Tibial nerve (tissue), 4 donors: ENCODE results near the gene TTC22.

ENCODE experiments used
- EP300 ChIP-seq, 2 donors: sonication (generic); formaldehyde crosslinking; IDR thresholded peaks; one replicate each; pipeline ENCODE4 v1.6.1; 2017; ENCODE audit warnings: antibody characterized with exemption in 2 of 2, mild to moderate bottlenecking in 1 of 2
- TF ChIP-seq, protein P1 (sequence below), 5 experiments: fragments of 200-600 bp in 3 of 5; fragments of 450-650 bp in 2 of 5; sonication (generic) in 3 of 5; IDR thresholded peaks; one replicate each; pipeline ENCODE4 v1.5.1; 2016 to 2019; ENCODE audit warnings: antibody characterized with exemption in 5 of 5, mild to moderate bottlenecking in 3 of 5, moderate library complexity in 2 of 5

DNA sequence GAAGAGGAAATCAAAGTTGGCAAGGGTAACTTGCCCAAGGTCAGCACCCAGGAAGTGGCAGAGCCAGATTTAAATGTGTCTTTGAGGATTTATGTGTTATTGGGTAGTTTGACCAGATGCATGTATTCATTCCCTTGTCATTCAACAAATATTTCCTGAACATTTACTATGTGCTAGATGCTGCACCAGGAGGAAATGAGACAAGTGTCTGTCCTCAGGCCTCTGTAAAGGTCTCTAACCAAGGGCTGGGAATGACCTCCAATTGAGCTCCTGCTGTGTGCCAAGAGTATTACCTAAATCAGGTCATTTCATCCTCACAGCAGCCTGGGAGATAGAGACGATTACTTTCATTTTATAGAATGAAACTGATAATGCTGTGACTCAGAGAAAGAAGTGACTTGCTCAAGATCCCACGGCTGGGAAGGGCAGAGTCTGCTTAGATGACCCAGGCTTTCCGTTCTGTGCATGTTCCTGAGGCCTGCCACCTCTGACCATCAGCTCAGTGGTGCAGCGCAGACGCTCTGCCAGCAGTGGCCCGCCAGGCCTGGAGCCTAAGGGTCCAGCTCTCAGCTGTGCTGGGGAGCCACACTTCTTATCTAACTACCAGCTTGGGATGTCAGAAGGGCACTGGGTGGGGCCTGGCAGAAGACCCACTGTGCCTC is 3.5 kb upstream of the TTC22 start:
- TF ChIP-seq, protein P1, sequence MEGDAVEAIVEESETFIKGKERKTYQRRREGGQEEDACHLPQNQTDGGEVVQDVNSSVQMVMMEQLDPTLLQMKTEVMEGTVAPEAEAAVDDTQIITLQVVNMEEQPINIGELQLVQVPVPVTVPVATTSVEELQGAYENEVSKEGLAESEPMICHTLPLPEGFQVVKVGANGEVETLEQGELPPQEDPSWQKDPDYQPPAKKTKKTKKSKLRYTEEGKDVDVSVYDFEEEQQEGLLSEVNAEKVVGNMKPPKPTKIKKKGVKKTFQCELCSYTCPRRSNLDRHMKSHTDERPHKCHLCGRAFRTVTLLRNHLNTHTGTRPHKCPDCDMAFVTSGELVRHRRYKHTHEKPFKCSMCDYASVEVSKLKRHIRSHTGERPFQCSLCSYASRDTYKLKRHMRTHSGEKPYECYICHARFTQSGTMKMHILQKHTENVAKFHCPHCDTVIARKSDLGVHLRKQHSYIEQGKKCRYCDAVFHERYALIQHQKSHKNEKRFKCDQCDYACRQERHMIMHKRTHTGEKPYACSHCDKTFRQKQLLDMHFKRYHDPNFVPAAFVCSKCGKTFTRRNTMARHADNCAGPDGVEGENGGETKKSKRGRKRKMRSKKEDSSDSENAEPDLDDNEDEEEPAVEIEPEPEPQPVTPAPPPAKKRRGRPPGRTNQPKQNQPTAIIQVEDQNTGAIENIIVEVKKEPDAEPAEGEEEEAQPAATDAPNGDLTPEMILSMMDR (IDR thresholded peaks at IDR 0.05): no peak
- no peak for TF ChIP-seq EP300 (IDR thresholded peaks at IDR 0.05)
